HG02798 (cell line): ENCODE data around the gene CACTIN.
"Not testable (repeated sequence)": the region's sequence is repeated elsewhere in the genome, so short reads cannot be mapped to it uniquely, and the experiment has no call there.

Experiments
- ATAC-seq: cut with Tn5 transposase; IDR thresholded peaks from one replicate; pipeline ENCODE4 v1.9.1; 2021; ENCODE audit warnings: mild to moderate bottlenecking; ENCODE audit not compliant: unreplicated experiment, poor library complexity

Gene CACTIN

DNA sequence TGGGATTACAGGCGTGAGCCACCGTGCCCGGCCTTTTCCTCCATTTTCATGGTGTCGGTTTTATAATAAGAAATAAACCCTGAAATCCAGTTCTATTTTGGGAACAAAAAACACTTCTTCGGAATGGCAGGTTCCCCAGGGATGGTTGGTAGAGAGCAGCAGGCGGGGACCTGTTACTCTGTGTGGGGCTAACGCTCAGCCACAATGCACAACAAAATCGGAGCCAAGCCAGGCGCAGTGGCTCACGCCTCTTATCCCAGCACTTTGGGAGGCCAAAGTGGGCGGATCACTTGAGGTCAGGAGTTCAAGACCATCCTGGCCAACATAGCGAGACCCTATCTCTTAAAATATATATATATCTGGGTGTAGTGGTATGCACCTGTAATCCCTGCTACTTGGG lies 25.6 kb downstream of the CACTIN start:
- no peak for ATAC-seq

DNA sequence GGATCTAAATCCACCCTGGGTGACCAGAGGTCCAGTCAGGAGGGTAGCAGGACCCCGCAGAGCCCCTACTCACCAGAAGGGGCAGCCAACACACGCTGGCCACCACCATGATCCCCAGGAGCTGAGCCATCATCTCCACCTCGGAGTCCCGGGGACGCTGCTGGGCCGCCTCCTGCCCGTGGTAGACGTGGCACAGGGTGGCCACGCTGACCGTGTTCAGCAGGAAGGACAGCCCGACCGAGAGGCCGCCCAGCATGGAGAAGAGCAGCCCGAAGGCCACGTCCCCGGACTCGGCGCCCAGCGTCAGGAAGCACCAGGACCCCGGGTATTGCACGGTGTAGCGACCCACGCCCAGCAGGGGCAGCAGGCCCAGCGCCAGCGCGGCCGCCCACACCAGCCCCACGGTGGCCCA lies 26.8 kb downstream of the CACTIN start:
- no peak for ATAC-seq

DNA sequence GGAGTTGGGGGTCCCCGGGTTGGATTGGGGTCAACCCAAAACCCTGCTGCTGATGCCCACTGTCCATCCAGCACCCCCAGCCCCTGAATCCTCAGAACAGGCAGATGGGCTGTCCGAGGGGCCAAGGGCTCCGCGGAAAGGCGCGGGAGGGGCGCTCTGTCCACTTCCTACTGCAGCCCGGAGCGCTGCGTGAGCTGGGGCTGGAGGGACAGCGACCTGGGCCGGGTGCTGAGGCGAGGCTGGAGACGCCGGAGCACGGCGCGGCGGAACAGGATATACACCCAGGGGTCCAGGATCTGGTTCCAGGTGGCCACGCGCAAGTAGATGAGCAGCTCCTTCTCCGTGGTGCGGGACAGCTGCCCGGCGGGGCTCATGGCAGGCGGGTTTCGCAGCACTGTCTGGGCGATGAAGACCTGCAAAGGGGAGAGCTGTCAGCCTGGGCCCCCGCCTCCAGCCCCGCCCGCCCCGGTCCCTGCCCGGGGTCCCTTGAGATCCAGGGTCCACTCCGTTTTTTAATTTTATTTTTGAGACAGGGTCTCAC lies 31.0 kb downstream of the CACTIN start:
- ATAC-seq: no peak

DNA sequence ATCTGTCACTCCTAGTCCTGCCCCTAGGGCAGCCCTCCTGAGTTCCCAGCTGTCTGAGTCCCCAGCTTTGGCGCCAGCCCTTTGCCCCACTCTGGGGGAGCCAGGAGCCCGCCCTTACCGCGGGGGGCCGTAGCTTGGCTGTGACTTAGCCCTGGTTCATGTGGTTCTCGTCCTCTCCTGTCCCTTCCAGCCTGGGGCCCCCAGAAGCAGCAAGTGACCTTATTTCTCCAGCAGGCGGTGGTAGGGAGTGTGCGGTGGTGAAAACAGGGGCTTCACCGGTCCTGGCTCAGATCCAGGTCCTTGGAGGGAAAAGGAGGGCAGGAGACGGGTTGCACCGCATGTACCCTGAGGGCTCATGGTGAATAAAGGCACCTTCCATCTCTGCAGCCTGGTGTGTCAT lies 33.4 kb downstream of the CACTIN start:
- ATAC-seq: no peak

DNA sequence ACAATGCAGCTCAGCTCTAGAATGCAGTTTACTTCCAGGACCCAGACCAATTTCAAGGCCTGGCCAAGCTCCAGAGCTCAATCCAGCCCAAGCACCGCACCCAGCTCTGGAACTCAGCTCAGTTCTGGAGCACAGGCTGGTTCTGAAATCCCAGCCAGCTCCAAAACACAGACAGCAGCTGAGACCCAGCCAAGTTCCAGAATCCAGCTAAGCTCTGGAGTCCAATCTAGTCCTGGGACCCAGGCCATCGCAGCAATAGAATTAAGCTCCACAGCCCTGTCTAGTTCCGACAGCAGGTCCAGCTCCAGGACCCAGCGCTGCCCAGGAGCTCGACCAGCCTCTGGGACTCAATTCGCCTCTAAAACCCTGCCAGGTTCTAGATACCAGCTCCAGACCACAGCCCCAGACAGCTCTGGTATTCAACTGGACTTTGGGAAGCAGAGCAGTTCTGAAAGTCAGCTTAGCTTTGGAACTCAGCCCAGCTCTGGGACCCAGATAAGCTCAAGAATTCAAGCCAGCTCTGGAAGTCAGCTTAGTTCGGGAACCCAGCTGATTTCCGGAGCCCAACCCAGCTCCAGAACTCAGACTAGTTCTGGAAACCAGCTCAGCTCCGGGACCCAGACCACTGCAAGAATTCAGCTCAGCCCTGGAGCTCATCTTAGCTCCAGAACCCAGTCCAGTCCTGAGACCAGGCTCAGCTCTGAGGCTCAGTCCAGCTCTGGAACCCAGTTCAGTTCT lies 34.5 kb downstream of the CACTIN start:
- no peak for ATAC-seq

DNA sequence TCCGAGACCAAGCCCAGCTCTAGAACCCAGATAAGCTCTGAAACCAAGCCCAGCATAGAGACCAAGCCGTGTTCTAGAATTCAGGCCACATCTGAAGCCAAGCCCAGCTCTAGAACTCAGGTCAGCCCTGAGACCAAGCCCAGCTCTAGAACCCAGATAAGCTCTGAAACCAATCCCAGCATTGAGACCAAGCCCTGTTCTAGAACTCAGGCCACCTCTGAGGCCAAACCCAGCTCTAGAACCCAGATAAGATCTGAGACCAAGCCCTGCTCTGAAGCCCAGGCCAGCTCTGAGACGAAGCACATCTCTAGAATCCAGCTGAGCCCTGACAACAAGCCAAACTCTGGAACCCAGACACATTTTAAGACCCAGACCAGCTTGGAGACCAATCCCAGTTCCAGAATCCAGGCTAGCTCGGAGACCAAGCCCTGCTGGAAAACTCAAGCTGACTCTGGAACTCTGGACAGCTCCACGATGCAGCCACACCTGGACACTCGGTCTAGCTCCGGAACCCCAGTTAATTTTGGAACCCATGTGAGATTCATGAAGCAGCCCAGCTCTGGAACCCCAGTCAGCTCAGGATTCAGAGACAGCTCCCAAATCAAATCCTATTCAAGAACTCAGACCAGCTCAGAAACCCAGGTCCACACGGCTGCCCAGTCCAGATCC lies 35.5 kb downstream of the CACTIN start:
- ATAC-seq: no peak

DNA sequence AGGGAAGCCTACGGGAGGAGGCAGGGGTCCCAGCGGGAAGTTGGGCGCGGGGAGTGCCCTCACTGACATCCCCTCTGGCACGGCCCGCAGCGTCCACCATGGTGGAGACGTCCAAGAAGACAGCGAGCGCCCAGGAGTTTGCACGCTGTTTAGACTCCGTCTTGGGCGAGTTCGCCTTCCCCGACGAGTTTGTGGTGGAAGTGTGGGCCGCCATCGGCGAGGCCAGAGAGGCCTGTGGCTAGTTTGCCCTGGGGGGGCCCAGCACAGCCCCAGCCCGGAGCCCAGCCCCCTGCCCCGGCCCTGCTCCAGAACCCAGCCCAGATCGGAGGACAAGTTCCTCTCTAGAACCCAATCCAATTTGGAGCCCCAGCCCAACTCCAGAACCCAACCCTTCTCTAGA lies 36.6 kb downstream of the CACTIN start:
- no peak for ATAC-seq

DNA sequence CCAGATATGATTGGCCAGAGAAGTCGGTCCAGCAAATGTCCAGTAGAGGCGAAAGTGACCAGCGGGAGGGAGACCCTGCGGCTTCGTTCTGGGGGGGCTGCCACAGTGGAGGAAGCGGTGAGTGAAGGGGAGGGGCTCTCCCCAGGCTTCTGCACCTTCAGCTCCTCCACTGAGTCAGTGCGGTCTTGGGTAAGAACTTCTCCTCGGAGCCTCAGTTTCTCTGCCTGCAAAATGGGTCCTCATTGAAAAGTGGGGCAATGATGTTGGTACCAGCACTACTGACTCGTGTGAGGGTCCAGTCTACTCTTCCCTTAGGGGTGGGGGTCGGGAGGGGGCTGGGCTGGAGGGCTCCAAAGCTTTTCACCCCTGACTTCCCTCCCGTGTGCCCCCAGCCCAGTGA lies 37.2 kb downstream of the CACTIN start:
- no peak for ATAC-seq

DNA sequence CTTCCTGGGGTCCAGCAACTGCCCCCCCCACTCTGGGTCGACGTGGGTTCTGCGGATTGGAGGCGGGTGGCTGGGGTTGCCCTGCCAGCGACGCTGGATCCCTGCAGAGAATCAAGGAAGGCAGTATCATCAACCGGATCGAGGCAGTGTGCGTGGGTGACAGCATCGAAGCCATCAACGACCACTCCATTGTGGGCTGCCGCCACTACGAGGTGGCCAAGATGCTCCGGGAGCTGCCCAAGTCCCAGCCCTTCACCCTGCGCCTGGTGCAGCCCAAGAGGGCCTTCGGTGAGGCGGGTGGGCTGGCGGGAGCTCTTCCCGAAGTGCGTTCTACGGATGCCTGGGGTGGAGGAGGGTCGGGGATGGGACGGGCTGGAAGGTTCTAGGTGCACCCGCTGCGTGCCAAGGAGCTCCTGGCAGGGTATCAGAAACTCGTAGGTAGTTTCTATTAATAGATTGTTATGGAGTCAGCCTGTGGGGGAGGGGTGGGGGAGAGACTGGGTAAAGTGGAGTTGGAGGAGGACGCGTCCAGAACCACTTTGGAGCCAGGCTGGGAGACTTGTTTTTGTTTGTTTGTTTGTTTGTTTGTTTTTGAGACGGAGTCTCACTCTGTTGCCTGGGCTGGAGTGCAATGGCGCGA lies 39.8 kb downstream of the CACTIN start:
- ATAC-seq: no peak

DNA sequence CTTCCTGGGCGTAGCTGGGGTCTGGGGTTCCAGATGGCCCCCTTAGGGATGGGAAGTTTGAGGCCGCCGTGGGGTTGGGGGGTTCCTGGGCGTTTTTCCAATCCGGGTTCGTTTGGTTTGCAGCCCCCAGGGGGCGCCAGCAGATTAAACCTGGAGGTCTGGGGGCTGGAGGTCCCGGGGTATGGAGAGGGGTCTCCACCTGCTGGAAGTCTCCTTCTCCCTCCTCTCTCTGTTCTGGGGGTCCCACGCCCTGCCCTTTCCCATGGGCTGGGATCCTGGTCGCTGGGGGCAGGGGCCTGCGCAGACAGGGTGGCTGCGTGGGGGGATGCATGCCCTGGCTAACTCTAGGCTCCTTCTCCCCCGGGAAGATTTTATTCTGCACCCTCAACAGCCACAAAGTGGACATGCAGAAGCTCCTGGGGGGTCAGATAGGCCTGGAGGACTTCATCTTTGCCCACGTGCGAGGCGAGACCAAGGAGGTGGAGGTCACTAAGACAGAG lies 40.4 kb downstream of the CACTIN start:
- ATAC-seq: no peak

DNA sequence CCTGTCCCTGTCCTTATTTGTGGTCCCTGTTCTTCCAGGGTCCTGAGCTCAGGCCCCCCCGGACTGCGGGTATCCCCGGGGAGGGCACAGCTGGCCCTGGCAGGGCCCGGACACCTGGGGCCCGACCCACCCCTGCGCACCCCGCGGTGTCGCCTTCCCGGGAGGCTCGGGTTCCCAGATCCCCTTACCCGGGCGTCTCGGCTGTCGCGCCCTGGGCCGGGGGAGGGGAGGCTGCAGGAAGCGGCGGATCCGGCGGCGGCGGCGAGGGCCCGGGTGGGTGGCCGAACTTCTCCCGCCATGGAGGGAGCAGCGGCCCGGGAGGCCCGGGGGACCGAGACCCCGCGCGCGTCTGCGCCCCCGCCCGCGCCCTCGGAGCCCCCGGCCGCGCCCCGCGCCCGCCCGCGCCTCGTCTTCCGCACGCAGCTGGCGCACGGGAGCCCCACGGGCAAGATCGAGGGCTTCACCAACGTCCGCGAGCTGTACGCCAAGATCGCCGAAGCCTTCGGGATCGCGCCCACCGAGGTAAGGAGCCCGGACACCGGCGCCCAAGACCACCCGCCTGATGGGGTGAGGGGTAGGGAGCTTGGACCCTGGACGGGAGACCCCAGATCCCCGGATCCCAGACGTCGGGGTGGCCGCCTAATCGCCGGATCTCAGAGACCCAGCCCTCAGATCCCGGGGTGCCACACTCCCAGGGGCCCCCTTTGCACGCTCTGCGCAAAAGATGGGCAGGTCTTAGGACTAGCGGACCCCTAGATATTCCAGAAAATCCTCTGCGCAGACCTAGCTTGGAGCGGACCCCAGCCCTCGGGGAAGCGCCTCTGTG lies 41.1 kb downstream of the CACTIN start, which contains the start of gene GIPC3:
Gene GIPC3, plus strand, starts transcription at position 178 of the 826 bp plus-strand sequence. Its CDS starts 120 bp downstream, at position 298.
- ATAC-seq: no peak

DNA sequence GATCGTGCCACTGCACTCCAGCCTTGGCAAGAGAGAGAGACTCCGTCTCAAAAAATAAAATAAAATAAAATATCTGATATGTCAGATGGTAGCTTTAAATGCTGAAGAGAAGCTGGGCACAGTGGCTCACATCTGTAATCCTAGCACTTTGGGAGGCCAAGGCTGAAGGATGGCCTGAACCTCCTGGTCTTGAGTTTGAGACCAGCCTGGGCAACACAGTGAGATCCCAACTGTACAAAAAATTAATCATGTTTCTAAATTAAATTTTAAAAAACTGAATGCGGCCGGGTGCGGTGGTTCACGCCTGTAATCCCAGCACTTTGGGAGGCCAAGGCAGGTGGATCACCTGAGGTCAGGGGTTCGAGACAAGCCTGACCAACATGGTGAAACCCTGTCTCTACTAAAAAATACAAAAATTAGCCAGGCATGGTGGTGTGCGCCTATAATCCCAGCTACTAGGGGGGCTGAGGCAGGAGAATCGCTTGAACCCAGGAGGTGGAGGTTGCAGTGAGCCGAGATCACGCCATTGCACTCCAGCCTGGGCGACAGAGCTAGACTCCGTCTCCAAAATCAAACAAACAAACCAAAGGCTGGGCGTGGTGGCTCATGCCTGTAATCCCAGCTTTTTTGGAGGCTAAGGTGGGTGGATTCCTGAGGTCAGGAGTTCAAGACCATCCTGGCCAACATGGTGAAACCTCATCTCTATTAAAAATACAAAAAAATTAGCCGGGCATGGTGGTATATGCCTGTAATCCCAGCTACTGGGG lies 42.4 kb downstream of the CACTIN start:
- not testable (repeated sequence) for ATAC-seq

DNA sequence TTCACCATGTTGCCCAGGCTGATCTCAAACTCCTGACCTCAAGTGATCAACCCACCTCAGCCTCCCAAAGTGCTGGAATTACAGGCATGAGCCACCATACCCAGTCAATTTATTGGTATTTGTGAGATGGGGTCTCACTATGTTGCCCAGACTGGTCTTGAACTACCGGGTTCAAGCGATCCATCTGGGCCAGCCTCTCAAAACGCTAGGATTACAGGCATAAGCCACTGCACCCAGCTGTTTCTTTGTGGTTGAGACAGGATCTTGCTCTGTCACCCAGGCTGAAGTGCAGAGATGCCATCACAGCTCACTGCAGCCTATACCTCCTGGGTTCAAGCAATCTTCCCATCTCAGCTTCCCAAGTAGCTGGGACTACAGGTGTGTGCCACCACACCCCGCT lies 44.8 kb downstream of the CACTIN start:
- ATAC-seq: not testable (repeated sequence)

DNA sequence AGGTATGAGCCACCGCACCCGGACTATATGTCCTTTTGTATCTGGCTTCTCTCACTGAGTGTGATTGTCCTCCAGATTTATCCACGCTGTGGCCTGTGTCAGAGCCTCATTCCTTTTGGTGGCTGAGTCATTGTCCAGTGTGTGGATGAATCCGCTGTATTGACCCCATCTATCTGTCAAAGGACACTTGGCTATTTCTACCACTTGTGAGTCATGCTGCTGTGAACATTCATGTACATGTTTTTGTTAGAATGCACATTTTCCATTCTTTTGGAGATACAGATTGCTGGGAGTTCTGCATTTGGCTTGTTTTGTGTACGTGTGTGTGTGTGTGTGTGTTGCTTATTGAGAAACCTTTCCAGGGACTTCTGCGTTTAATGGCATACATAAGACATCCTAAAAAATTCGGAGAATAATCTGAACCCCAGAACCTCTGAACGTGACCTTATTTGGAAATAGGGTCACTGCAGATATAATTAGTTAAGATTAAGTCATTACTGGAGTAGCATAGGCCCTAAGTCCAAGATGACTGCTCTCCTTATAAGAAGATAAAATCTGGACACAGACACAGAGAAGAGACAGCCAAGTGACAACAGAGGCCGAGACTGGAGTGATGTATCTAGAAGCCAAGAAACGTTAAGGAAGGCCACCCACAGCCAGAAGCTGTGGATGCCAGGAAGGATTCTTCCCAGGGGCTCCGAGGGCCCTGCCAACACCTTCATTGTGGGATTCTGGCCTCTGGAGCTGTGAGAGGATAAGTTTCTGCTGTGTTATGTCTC lies 46.2 kb downstream of the CACTIN start:
- no peak for ATAC-seq

DNA sequence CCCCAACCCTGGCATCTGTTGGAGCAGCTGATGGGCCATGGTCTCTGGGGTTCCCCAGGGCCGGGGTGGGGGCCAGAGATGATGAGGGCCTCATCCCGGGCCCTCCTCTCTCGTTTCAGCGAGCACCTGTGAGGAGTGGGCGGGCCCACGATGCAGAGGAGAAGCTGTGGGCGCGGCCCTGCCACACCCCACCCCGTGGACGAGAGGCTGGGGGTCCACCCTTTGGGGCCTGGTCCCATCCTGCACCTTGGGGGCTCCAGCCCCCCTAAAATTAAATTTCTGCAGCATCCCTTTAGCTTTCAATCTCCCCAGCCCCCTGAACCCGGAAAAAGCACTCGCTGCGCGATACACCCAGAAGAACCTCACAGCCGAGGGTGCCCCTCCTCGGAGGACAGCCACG lies 48.2 kb downstream of the CACTIN start:
- ATAC-seq: no peak

DNA sequence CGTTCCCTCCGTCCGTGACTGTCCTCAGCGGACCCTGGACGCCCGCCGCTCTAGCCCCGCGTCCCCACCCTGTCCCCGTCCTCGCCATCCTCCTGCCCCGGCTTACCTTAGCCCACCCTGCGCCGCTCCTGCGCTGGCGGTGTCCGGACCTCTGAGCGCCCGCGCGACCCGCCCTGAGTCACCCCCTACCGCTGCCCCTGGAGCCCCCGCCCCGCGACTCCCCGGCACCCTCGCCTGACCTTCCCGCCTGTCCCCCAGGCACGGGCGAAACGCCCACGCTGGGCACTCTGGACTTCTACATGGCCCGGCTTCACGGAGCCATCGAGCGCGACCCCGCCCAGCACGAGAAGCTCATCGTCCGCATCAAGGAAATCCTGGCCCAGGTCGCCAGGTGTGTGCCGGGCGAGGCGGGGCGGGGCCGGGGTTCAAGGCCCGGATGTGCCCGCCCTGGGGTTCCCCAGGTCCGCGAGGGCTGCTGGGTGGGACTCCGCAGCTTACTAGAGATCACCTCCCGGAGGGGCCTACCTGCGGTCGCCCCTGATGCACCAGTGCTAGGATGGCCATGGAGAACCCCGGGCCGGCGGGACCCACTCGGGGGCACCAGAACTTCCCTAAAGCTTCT lies 48.8 kb downstream of the CACTIN start:
- ATAC-seq: no peak

DNA sequence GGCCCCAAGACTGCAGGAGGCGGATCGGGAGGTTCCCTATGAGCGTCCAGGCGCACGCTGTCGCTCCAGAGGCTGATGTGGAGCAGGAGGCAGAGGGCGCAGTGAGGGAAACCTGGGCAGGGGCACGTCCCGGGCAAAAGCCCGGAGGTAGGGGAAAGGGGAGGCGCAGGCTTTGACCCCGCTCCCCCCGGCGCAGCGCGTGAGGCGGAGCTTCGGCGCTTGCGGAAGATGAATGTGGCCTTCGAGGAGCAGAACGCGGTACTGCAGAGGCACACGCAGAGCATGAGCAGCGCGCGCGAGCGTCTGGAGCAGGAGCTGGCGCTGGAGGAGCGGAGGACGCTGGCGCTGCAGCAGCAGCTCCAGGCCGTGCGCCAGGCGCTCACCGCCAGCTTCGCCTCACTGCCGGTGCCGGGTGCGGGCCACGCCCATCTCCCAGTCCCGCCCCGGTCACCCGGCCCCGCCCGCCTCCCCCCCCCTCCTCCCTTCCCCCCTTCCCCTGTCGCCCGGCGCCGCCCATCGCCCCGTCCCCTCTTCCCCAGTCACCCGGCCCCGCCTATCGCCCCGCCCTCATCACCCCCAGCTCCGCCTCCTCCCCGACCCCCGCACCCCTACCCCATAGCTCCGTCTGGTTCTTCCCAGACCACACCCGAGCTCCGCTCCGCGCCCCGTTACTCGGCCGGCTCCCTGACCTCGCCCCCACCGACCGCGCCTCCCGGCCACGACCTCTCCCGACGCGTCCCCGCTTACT lies 49.7 kb downstream of the CACTIN start:
- ATAC-seq: no peak
